Fibroblast of skin of abdomen (primary cell): Measurements from ENCODE around the gene INPP4B.

Experiments used
- DNase-seq: peaks from one replicate; pipeline ENCODE4 v3.0.0-alpha.2; 2013

INPP4B gene

DNA sequence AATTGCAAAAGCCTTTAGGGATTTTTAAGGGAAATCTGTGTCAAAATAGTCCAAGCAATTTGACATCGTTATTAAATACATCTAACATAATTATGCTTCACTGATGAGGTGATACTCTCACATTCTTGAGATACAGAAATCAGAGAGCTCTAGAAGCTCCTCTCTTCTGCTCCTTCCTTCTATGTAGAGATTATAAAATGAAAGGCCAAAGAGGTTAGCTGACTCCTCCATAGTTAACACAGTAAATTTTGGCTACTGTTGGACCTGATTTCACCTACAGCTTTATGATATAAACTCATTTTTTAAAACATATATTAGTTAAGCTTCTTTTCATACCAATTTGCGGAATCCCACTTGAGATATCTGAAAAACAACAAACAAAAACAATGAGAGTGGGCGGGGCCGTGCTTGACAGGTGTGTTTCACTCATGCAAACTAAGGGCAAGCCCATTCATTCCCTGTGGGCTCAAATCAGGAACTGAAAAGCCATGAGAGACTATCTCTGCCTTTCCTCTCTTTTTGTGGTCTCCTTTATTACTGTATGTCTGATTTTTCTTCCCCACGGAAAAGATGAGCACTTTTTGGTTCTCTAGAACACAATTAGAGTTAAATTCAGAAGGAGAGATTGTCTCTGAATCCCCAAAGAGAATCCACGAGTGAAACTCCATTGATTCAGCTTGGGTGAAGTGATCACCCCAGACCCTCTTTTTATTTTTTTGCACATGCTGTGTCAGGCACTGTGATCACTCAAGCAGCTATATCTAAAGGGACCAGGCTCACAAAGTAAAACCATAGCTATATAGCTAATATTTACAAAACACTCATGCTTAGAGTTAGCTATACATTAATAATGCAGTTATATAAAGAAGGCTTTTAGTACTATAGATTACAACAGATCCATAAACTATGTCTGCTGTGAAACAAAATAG is 643.4 kb downstream of the INPP4B start:
- DNase-seq: no peak

GRCh38 chr4:142201041-142201440 is 645.1 kb downstream of the INPP4B start:
- DNase-seq: no peak

GRCh38 chr4:142194905-142195304 is 651.2 kb downstream of the INPP4B start:
- DNase-seq: no peak

GRCh38 chr4:142191901-142192300 is 654.2 kb downstream of the INPP4B start:
- no peak for DNase-seq

DNA sequence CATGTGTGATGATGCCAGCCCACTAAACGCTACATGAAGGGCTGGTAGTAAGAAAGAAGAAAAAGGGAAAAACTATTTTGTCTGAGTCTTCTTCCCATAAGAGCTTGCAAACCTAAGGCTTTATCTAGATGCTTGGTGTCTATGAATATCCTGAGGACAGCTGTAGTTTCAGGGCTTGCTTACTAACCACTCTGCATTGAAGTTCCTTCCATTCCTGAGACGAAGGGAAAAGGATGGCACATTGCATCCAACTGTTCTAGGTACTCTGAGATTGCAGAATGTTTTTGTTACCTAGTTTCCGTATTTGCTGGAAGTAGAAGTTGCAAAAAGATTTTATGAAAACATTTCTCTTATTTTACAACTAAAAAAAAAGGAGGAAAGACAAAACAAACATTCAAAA is 665.1 kb downstream of the INPP4B start:
- DNase-seq: no peak

GRCh38 chr4:142169216-142169615 is 676.9 kb downstream of the INPP4B start:
- DNase-seq: no peak

DNA sequence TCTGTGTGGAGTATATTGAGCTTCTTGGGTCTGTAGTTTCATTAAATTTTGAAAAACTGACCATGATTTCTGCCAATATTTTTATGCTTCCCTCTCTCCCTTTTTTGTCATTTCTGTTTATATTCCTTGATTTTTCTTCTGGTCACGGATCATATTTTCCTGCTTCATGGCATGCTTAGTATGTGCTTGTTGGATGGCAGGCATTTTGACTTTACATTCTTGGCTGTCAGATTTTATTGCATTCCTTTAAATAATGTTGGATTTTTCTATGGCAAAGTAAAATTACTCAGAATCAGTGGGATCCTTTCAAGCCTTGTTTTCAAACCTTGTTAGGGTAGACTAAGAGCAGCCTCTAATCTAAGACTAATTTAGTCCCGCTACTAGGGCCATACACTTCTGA is 677.9 kb downstream of the INPP4B start:
- DNase-seq: peak; percentile 42

GRCh38 chr4:142164767-142165500 is 681.2 kb downstream of the INPP4B start:
- no peak for DNase-seq

GRCh38 chr4:142161086-142161485 is 685.0 kb downstream of the INPP4B start:
- DNase-seq: no peak

GRCh38 chr4:142160509-142160908 is 685.6 kb downstream of the INPP4B start:
- peak; percentile 20 for DNase-seq

- DNase-seq: no peak
Measured at GRCh38 chr4:142158980-142159379, 687.1 kb downstream of the INPP4B start.

GRCh38 chr4:142156256-142156655 is 689.8 kb downstream of the INPP4B start:
- DNase-seq: no peak

GRCh38 chr4:142155347-142155746 is 690.8 kb downstream of the INPP4B start:
- peak; percentile 22 for DNase-seq

DNA sequence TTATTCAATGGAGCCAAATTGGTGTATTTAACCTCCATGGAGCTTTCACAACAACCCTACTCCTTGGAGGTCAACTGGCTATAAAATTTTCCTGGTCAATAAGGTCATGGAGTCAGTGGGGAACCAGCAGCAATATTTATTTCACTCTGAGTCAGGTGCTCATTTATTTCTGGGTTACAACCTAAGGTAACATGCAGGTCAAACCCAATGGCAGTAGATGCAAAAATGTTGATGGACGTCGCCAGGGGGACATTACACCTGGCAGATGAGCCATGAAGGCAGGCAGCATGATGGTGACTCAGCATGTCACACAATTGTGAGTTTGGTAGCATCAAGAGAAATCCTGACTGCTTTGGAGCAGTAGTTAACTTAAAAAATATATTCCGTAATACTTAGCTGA is 695.6 kb downstream of the INPP4B start:
- DNase-seq: no peak

DNA sequence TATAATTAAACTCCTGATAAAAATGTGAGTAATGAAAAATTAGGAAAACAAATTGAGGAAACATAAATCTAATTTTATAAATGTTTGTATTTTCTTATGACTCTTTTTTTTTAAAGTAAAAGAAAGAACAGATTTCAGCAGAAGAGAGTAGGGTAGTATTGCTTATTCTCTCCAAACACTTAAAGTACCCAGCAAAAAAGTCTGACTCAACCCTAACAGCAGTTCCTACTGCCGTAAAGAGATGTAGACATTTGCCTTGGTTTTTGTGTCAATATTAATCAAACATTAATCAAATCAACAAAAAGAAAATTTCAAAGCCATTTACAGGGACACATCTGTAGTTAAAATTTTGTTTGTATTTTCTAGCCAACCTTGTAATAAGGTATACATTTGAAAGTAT is 701.3 kb downstream of the INPP4B start:
- no peak for DNase-seq

GRCh38 chr4:142142366-142143054 is 703.6 kb downstream of the INPP4B start:
- no peak for DNase-seq

DNA sequence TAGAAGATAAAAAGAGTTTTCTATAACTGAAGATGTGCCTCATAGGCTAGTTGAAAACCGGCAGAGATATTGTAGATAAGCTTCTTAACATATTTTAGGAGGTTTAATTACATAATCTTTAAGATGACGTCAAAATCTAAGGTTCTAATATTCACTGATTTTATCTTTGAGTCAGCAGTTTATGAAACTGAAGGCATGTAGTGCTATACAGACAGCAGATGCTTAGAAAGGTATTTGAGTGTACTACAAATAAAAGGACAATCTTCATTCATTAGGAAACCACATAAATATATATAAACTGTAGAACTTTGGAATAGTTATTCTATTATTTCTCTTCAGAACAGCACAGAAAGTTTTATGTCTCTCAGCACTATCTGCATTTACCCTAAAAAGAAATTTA is 704.9 kb downstream of the INPP4B start:
- no peak for DNase-seq

DNA sequence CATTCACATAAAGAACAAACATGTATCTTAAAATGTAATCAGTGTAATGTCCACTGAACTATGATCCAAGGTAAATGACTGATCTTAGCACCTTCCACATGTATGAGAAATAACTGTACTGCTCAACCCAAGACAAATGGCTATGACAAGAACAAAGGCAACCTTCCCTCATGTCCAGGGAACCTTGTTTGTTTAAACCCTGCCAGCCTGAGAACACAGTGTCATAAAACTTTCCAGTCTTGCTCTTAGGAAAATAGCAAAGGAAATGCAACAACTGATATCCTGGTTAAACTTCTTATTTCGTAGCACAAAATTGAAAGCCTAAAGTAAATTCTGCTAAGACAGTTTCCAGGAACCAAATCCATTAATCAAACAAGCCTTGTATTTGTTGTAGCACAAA is 715.4 kb downstream of the INPP4B start:
- no peak for DNase-seq

DNA sequence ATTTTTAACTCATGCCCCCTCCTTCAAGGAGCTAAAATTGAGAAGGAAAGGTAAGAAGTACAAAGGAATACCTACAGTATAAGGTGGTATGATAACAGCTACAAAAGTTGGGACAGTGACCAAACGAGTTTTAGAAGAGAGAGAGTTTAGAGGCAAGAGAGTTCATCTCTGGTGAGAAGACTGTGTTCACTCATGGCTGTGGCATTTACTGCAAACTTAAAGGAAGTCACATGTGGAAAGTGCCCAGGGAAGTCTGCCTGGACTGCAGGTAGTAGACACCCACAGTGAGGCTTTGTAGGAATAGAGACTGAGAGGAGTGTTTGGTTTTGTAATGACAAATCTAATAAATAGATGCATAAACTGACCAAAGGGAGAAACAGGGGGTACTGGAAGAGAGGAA is 716.2 kb downstream of the INPP4B start:
- no peak for DNase-seq

- no peak for DNase-seq
Measured at GRCh38 chr4:142129473-142129872, 716.6 kb downstream of the INPP4B start.

GRCh38 chr4:142128529-142128928 is 717.6 kb downstream of the INPP4B start:
- DNase-seq: peak; percentile 48

- peak; percentile 68 for DNase-seq
Measured at GRCh38 chr4:142126890-142127497, 719.1 kb downstream of the INPP4B start.

DNA sequence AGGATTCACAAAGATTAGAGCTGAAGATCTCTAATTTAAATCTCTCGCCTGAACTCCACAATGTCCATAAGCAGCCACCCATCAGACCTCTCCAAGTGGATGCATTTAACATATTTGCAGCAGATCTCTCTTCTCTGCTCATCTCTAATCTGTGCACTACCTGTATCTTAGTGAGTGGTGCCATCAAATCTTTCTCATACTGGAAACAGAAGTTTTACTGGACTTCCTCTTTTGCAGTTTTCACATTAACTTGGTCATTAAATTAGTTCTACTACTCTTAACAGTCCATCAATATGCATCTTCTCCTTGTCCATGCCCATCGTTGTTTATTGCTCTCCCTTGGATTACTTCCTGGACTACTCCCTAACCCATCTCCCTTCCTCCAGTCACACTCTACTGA is 721.2 kb downstream of the INPP4B start:
- no peak for DNase-seq
